BE2C (cell line): ENCODE measurements around the gene STAT6.

Experiments used
- DNase-seq: peaks from one replicate; pipeline ENCODE4 v3.0.0-alpha.2; 2020
- H3K27me3 ChIP-seq: fragments of 250-450 bp; sonication (Bioruptor Pico); 2 replicates; pipeline ENCODE4 v1.5.1; 2020; ENCODE audit warnings: mild to moderate bottlenecking
- H3K36me3 ChIP-seq: fragments of 250-450 bp; sonication (Bioruptor Pico); 2 replicates; pipeline ENCODE4 v1.5.1; 2020; ENCODE audit warnings: mild to moderate bottlenecking
- H3K4me1 ChIP-seq: fragments of 250-450 bp; sonication (Bioruptor Pico); 2 replicates; pipeline ENCODE4 v1.5.1; 2020
- H3K4me3 ChIP-seq: 2 replicates; pipeline ENCODE4 v1.5.1; 2011; ENCODE audit warnings: low read depth, low read length
- H3K9me3 ChIP-seq: fragments of 250-450 bp; sonication (Bioruptor Pico); 2 replicates; pipeline ENCODE4 v1.5.1; 2020
- TF ChIP-seq, protein P1 (sequence below): IDR thresholded peaks from 2 replicates; pipeline ENCODE4 v1.5.1; 2012; ENCODE audit warnings: mild to moderate bottlenecking, low read depth, low read length

STAT6 gene

DNA sequence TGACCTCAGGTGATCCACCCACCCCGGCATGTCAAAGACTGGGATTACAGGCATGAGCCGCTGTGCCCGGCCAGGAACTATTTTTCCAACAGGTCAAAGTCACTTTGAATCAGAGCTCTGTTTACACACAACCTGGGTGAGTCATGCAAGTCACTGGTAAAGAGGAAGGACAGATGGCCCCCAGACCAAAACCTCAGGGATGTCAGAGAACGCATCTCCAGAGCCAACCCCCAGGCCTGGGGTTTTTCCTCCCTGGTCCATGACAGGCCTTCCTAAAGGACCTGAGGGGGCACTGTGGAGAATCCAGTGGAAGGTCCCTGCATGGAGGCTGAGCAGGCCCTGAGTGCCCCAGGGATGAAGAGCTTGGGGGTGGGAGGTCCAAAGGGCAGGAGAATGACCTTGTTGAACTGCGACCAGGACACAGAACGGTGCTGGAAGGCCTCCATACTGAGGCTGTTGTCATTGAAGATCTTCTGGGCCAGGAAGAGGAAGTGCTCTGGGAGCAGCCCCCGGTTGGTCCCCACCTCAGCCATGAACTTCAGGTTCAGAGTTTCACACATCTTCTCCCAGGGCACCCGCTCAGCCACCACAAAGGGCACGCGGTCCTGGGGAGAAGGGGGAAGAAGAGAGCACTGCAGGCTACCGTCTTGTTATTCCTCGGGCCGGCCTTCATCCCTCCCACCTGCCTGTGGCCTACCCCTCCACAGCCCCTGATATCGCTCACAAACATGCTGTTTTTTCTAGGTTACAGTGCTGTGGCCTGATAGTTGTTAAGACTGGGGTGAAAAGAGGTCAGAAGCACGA, 9.1 kb downstream of the STAT6 start:
- H3K4me1 ChIP-seq: peaks cover 6% of the 10 kb centered on the region; the same call in 1 of the 2 replicates
- H3K4me3 ChIP-seq: no peak overlapping the region
- TF ChIP-seq, protein P1, sequence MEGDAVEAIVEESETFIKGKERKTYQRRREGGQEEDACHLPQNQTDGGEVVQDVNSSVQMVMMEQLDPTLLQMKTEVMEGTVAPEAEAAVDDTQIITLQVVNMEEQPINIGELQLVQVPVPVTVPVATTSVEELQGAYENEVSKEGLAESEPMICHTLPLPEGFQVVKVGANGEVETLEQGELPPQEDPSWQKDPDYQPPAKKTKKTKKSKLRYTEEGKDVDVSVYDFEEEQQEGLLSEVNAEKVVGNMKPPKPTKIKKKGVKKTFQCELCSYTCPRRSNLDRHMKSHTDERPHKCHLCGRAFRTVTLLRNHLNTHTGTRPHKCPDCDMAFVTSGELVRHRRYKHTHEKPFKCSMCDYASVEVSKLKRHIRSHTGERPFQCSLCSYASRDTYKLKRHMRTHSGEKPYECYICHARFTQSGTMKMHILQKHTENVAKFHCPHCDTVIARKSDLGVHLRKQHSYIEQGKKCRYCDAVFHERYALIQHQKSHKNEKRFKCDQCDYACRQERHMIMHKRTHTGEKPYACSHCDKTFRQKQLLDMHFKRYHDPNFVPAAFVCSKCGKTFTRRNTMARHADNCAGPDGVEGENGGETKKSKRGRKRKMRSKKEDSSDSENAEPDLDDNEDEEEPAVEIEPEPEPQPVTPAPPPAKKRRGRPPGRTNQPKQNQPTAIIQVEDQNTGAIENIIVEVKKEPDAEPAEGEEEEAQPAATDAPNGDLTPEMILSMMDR: peak; percentile 14; the same call in 1 of the 2 replicates
- DNase-seq: peak; percentile 64
- no peaks in the 10 kb centered on the region for H3K27me3 ChIP-seq
- H3K9me3 ChIP-seq: no peaks in the 10 kb centered on the region
- H3K36me3 ChIP-seq: no peaks in the 10 kb centered on the region

DNA sequence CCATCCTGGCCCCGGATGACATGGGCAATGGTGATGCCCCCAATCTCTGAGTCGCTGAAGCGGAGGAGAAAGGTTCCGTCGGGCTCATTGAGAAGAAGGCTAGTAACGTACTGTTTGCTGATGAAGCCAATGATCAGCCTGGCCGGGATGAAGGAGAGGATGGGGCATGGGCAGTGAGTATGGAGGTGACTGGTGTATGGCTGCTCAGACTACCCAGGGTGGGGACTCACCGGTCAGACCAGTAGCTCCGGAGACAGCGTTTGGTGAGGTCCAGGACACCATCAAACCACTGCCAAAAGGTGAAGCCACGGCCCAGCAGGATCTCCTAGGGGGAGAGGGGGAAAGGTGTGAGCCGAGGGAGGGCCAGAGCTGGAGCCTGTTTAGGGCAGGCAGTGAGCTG, 11.4 kb downstream of the STAT6 start:
- Histone ChIP-seq H3K36me3 (peaks cover 3% of the 10 kb centered on the region), H3K4me1 (peaks cover 6% of the 10 kb centered on the region), H3K4me3 (no peak overlapping the region), H3K9me3 (no peaks in the 10 kb centered on the region), H3K27me3 (no peaks in the 10 kb centered on the region)
- TF ChIP-seq, protein P1: no peak
- DNase-seq: no peak

DNA sequence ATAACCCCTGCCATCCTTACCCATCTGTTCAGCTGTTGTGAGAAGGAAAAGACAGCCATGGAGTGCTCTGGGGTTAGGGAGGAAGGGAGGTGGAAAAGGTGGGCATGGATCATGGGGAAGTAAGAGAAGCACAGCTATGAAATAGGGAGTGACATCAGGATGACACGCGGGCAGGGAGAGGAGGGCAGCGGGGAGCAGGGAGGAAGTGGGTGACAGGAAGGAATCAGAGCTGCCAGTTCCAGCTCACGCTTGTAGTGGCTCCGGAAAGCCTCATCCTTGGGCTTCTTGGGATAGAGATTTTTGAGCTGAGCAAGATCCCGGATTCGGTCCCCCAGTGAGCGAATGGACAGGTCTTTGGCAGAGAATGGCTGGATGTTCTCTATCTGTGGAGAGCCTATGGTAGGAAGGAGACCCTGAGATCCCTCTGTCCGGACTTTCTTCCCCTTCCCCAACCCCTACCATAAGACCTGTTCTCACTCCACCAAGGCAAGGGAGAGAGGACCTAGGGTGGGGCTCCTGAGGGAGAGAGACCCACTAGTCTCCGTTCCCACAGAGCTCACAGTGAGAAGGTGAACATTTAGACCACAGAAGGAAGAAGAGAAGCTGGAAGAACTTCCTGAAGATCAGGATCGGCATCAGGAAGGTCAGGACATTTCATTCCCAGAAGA, 12.0 kb downstream of the STAT6 start:
- no peak overlapping the region for H3K4me3 ChIP-seq
- TF ChIP-seq, protein P1: no peak
- no peaks in the 10 kb centered on the region for H3K27me3 ChIP-seq
- peaks cover 8% of the 10 kb centered on the region for H3K36me3 ChIP-seq
- no peaks in the 10 kb centered on the region for H3K9me3 ChIP-seq
- no peak for DNase-seq
- peaks cover 6% of the 10 kb centered on the region for H3K4me1 ChIP-seq

DNA sequence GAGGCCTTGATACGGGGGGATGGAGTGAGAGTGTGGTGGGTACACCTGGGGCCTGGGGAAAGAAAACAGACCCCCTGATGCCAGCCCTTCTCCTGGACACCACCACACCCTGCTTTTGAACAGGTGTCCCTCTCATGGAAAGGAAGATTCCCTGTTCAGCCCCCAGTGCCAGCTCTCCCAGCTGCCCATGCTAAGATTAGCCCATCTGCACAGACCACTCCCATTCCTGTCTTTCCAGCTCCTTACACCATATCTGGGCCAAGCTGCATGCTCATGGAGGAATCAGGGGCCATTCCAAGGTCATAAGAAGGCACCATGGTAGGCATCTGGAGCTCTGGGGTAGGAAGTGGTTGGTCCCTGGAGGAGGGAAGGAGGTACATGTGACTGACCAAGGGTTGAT, 12.6 kb downstream of the STAT6 start:
- H3K4me1 ChIP-seq: peaks cover 9% of the 10 kb centered on the region
- no peaks in the 10 kb centered on the region for H3K9me3 ChIP-seq
- DNase-seq: no peak
- no peaks in the 10 kb centered on the region for H3K27me3 ChIP-seq
- no peak overlapping the region for H3K4me3 ChIP-seq
- peaks cover 9% of the 10 kb centered on the region for H3K36me3 ChIP-seq
- TF ChIP-seq, protein P1: no peak

DNA sequence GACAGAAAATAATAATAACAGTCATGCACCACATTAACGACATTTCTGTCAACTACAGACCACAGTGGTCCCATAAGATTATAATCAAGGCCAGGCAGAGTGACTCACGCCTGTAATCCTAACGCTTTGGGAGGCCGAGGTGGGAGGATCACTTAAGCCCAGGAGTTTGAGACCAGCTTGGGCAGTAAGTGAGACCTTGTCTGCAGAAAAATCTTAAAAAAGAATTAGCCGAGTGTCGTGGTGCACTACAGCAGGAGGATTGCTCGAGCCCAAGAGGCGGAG, 13.7 kb downstream of the STAT6 start:
- no peaks in the 10 kb centered on the region for H3K27me3 ChIP-seq
- no peaks in the 10 kb centered on the region for H3K9me3 ChIP-seq
- no peak for DNase-seq
- H3K4me1 ChIP-seq: peaks cover 11% of the 10 kb centered on the region
- TF ChIP-seq, protein P1: no peak
- no peak overlapping the region for H3K4me3 ChIP-seq
- H3K36me3 ChIP-seq: peaks cover 17% of the 10 kb centered on the region

DNA sequence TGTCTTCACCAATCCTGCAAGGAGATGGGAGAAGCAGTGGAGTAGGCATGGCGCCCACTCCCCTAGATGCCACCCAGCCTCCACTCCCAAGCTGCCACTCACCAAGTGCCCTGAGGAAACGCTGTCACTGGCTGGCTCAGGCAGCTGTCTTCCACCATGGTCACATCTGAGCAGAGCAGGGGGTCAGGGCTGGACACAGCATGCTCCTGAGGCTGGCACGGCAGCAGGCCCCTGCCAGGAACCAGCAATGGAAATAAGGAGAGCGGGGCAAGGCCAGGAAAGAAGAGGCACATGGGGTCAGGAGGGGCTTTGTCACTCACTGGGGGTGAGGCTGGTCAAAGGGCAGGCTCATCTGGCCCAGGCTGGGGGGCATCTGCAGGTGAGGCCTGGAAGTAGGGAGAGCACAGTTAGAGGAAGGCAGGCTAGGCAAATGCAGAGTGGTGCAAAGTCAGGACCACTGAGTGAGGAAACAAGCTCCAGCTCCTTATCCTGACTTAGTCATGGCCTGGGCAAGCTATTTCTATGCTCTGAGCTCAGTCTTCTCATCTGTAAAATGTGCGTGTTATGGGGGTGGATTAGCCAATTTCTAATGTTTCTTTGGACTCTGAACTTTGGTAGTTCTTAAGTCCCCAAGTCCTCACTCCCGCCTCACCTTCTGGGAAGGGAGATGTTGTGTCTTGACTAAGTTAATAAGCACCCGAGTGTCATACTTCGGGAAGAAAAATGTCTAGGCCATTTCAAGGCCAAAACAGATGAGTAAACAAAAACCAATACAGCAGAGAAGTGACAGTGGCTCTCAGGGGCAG, 14.2 kb downstream of the STAT6 start:
- Histone ChIP-seq H3K4me1 (peaks cover 7% of the 10 kb centered on the region), H3K36me3 (peaks cover 22% of the 10 kb centered on the region), H3K27me3 (no peaks in the 10 kb centered on the region), H3K9me3 (no peaks in the 10 kb centered on the region), H3K4me3 (no peak overlapping the region)
- no peak for DNase-seq
- TF ChIP-seq, protein P1: no peak
